Measurements from ENCODE around the gene SLC6A6. TPM values are rescaled to one million over a fixed set of nuclear protein-coding genes. Genes with fewer than 3 reads are reported as not detected.

Gene SLC6A6
- total and polyA plus RNA-seq, 4 donors, result 14.3 to 19.7 (median 16.9) TPM

DNA sequence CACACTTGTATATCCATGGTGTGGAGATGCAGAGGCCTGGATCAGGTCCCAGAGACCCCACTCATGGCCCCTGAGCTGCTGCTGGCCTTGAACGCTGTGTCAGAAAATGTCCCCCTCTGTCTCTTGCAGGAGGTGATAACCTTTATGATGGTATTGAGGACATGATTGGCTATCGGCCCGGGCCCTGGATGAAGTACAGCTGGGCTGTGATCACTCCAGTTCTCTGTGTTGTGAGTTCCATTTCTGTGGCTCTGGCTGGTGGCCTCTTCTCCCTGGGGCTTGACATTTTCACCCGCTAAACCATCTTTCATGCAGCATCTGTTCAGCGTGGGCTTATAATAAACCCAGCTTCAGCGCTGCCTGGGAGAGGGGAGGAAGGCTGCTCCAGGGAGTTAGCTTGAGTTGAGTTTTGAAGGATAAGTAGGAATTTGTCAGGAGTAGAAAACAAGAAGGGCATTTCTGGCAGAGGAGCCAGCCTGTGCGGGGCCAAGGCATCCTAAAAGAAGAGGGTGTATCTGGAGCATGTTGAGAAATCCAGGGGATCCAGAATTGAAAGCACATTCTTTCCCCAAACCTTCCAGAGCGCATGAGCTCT lies 76.6 kb downstream of the SLC6A6 start:
- no peaks in the 10 kb centered on the region for H3K27me3 ChIP-seq (ENCODE audit: control insufficient read depth, insufficient read depth, low read length)
- H3K36me3 ChIP-seq (ENCODE audit: control insufficient read depth, insufficient read depth, low read length), result peaks cover 63% of the 10 kb centered on the region
- no peak overlapping the region for H3K4me3 ChIP-seq (ENCODE audit: low read depth, low read length)
- 97% methylated on average over 5 of the region's 8 CpGs for WGBS (ENCODE audit: insufficient coverage)
- H3K9me3 ChIP-seq (ENCODE audit: control insufficient read depth, insufficient read depth, low read length), result no peaks in the 10 kb centered on the region
- no peak overlapping the region for H3K27ac ChIP-seq (ENCODE audit: low read depth, low read length)
- H3K4me1 ChIP-seq (ENCODE audit: control insufficient read depth, insufficient read depth, low read length), result peaks cover 13% of the 10 kb centered on the region
- DNase-seq (ENCODE audit: low read depth in 4 of 6, low spot score in 6 of 6), result no peak

DNA sequence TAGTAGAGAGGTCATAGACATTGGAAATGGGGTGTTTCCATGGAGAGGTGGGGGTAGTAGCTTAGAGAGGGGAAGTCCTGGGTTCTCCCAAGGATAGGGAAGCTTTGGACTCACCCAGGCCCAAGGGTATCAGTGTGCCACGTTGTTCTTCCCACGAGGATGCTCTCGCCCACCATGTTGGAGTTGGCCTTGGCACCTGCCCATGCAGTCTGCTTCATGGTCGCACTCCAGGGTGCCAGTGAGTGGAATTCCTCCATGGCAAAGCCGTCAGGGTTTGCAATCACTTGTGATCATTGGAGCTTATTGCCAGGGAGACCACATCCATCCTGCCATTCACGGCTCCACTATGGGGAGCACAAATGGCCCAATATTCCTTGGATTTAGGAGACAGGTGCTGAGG lies 77.2 kb downstream of the SLC6A6 start:
- peaks cover 62% of the 10 kb centered on the region for H3K36me3 ChIP-seq (ENCODE audit: control insufficient read depth, insufficient read depth, low read length)
- no peak for DNase-seq (ENCODE audit: low read depth in 4 of 6, low spot score in 6 of 6)
- no peak overlapping the region for H3K4me3 ChIP-seq (ENCODE audit: low read depth, low read length)
- H3K27me3 ChIP-seq (ENCODE audit: control insufficient read depth, insufficient read depth, low read length), result no peaks in the 10 kb centered on the region
- peaks cover 13% of the 10 kb centered on the region for H3K4me1 ChIP-seq (ENCODE audit: control insufficient read depth, insufficient read depth, low read length)
- 85% methylated on average over 6 of the region's 6 CpGs for WGBS (ENCODE audit: insufficient coverage)
- H3K27ac ChIP-seq (ENCODE audit: low read depth, low read length), result no peak overlapping the region
- no peaks in the 10 kb centered on the region for H3K9me3 ChIP-seq (ENCODE audit: control insufficient read depth, insufficient read depth, low read length)

DNA sequence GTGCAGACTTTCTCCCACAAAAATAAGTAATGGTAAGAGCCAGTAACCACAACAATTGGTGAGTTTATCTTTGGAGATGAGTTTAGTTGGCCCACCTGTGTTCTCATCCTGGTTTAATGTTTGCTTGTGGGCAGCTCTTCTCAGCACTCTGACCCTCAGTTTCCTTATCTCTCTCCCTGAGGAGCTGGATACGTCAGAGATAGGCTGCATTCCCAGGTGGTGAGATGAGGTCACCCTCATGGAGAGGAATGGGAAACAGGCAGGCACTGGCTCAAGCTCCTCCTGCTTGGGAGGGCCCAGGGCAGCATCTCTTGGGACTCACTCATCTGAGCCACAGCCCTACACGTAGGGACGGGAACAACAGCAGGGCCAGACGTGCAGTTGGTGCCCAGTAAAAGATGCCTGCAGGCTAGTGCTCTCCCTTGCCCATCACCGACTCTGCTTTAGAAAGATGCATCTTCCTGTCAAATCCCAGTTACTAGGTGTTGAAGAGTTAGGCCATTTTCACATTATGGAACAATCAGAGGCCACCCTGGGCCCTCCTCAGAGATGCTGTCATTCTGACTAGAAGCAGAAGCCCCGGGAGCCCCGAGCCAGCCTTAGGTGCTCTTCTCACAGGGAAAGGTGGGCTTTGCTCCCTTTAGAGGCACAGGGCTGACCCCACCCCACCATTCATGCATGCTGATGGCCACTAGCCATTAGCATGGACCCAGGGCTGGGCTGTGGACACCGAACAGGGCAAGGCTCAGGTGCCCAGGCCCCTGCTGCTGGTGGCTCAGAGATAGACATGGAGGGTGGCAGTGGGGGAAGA lies 78.0 kb downstream of the SLC6A6 start:
- peaks cover 62% of the 10 kb centered on the region for H3K36me3 ChIP-seq (ENCODE audit: control insufficient read depth, insufficient read depth, low read length)
- no peak overlapping the region for H3K27ac ChIP-seq (ENCODE audit: low read depth, low read length)
- no peaks in the 10 kb centered on the region for H3K27me3 ChIP-seq (ENCODE audit: control insufficient read depth, insufficient read depth, low read length)
- H3K9me3 ChIP-seq (ENCODE audit: control insufficient read depth, insufficient read depth, low read length), result no peaks in the 10 kb centered on the region
- H3K4me3 ChIP-seq (ENCODE audit: low read depth, low read length), result no peak overlapping the region
- H3K4me1 ChIP-seq (ENCODE audit: control insufficient read depth, insufficient read depth, low read length), result peaks cover 13% of the 10 kb centered on the region
- DNase-seq (ENCODE audit: low read depth in 4 of 6, low spot score in 6 of 6), result no peak
- WGBS (ENCODE audit: insufficient coverage), result 85% methylated on average over 8 of the region's 8 CpGs

DNA sequence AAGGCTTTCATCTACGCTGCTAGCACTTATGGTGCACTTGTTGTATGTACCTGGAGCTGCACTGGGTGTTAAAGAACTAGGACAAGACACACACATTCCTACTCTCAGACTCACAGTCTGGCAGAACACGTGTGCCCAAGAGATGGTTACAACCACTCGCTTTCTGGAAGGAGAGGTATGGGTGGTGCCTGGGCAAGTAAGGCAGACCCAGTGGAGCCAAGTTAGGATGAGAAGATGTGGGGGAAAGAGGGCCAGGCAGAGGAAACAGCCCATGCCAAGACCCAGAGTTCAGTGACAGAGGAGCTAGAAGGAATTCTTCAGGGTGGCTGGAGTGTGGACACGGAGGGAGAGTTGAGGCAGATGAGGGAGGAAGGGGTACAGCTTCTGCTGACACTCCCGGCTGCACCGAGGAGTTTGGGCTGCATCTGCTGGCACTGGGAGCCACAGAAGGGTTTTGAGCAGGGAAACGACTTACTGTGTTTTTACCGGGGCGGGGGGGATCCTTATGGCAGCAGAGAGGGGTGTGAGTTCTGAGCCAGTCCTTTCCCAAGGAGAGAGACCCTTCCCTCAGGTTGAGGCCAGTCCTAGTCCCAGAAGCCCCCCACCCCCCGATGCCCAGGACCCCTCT lies 78.7 kb downstream of the SLC6A6 start:
- H3K4me3 ChIP-seq (ENCODE audit: low read depth, low read length), result no peak overlapping the region
- peaks cover 68% of the 10 kb centered on the region for H3K36me3 ChIP-seq (ENCODE audit: control insufficient read depth, insufficient read depth, low read length)
- H3K9me3 ChIP-seq (ENCODE audit: control insufficient read depth, insufficient read depth, low read length), result no peaks in the 10 kb centered on the region
- DNase-seq (ENCODE audit: low read depth in 4 of 6, low spot score in 6 of 6), result no peak
- no peak overlapping the region for H3K27ac ChIP-seq (ENCODE audit: low read depth, low read length)
- H3K27me3 ChIP-seq (ENCODE audit: control insufficient read depth, insufficient read depth, low read length), result no peaks in the 10 kb centered on the region
- 94% methylated on average over 7 of the region's 10 CpGs for WGBS (ENCODE audit: insufficient coverage)
- peaks cover 13% of the 10 kb centered on the region for H3K4me1 ChIP-seq (ENCODE audit: control insufficient read depth, insufficient read depth, low read length)

DNA sequence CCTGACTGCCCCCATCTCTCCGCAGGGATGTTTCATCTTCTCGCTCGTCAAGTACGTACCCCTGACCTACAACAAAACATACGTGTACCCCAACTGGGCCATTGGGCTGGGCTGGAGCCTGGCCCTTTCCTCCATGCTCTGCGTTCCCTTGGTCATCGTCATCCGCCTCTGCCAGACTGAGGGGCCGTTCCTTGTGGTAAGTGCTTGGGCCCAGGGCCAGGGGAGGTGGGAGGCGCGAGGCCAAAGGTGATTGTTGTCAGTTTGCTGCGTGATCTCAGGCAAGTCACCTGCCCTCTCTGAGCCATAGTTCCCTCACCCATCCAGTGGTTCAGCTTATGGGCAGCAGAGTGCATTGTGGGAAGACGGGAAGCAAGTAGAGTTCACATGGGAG lies 79.2 kb downstream of the SLC6A6 start:
- no peak overlapping the region for H3K4me3 ChIP-seq (ENCODE audit: low read depth, low read length)
- DNase-seq (ENCODE audit: low read depth in 4 of 6, low spot score in 6 of 6), result no peak
- H3K27me3 ChIP-seq (ENCODE audit: control insufficient read depth, insufficient read depth, low read length), result no peaks in the 10 kb centered on the region
- WGBS (ENCODE audit: insufficient coverage), result 94% methylated on average over 10 of the region's 13 CpGs
- H3K36me3 ChIP-seq (ENCODE audit: control insufficient read depth, insufficient read depth, low read length), result peaks cover 67% of the 10 kb centered on the region
- H3K4me1 ChIP-seq (ENCODE audit: control insufficient read depth, insufficient read depth, low read length), result peaks cover 13% of the 10 kb centered on the region
- H3K27ac ChIP-seq (ENCODE audit: low read depth, low read length), result no peak overlapping the region
- H3K9me3 ChIP-seq (ENCODE audit: control insufficient read depth, insufficient read depth, low read length), result no peaks in the 10 kb centered on the region

DNA sequence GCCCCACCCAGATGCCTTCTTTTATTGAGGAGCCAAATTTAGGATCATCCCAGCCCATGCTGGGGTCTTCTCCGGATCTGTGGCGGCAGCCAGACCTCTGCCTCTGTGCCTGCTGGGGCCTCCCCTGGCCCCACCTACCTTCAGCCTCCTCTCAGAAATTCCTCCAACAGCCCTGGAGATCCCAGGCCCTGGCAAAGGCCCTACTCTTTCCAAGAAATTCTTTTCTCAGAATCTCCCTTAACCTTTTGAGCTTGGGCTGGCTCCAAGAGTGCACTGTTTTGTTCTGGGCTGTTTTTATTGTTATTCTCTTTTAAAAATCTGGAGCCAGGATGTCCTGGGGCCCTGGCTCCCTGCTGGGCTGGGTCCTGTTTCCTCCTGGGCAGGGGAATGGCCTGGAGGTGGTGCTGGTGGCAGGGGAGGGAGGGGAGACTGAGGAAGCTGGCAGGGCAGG lies 79.9 kb downstream of the SLC6A6 start:
- Histone ChIP-seq H3K4me3 (ENCODE audit: low read depth, low read length) (no peak overlapping the region), H3K36me3 (ENCODE audit: control insufficient read depth, insufficient read depth, low read length) (peaks cover 65% of the 10 kb centered on the region), H3K27me3 (ENCODE audit: control insufficient read depth, insufficient read depth, low read length) (no peaks in the 10 kb centered on the region), H3K4me1 (ENCODE audit: control insufficient read depth, insufficient read depth, low read length) (peaks cover 13% of the 10 kb centered on the region), H3K27ac (ENCODE audit: low read depth, low read length) (no peak overlapping the region), H3K9me3 (ENCODE audit: control insufficient read depth, insufficient read depth, low read length) (no peaks in the 10 kb centered on the region)
- DNase-seq (ENCODE audit: low read depth in 4 of 6, low spot score in 6 of 6), result peak in 1 of 6 donors; percentile 69
- 34% methylated on average over 2 of the region's 2 CpGs for WGBS (ENCODE audit: insufficient coverage)

DNA sequence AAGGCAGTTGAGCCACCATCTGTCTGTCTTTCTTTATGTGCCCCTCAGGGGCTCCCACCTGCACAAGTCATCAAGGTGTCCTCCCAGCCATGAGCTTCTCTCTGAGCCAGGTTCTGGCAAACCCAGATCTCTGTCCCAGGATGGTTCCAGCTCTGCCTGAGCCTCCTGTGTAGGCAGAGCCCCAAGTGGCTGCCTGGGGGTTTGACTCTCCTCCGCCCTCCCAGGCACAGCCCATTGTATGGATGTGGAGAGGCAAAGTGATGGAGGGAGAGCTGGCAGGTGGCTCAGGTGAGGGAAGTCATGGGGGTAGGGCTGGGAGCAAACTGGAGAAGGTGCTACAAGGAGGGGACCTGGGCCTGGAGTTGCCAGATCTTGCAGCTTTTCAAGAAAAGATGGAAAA lies 80.9 kb downstream of the SLC6A6 start:
- Histone ChIP-seq H3K36me3 (ENCODE audit: control insufficient read depth, insufficient read depth, low read length) (peaks cover 66% of the 10 kb centered on the region), H3K4me3 (ENCODE audit: low read depth, low read length) (no peak overlapping the region), H3K27me3 (ENCODE audit: control insufficient read depth, insufficient read depth, low read length) (no peaks in the 10 kb centered on the region), H3K9me3 (ENCODE audit: control insufficient read depth, insufficient read depth, low read length) (no peaks in the 10 kb centered on the region), H3K27ac (ENCODE audit: low read depth, low read length) (no peak overlapping the region), H3K4me1 (ENCODE audit: control insufficient read depth, insufficient read depth, low read length) (peaks cover 18% of the 10 kb centered on the region)
- 100% methylated on average over 1 of the region's 1 CpG for WGBS (ENCODE audit: insufficient coverage)
- DNase-seq (ENCODE audit: low read depth in 4 of 6, low spot score in 6 of 6), result no peak

DNA sequence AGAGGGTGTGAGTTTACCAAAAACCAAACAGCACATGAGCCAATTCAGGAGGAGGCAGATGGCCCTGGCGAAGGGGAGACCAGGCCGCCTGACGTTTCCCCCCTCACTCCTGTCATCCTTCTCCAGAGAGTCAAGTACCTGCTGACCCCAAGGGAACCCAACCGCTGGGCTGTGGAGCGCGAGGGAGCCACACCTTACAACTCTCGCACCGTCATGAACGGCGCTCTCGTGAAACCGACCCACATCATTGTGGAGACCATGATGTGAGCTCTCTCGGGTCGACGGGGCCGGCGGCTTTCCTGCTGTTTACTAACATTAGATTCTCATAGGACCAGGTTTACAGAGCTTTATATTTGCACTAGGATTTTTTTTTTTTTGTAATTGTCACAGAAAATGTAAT lies 82.3 kb downstream of the SLC6A6 start:
- Histone ChIP-seq H3K9me3 (ENCODE audit: control insufficient read depth, insufficient read depth, low read length) (no peaks in the 10 kb centered on the region), H3K4me3 (ENCODE audit: low read depth, low read length) (no peak overlapping the region), H3K27me3 (ENCODE audit: control insufficient read depth, insufficient read depth, low read length) (no peaks in the 10 kb centered on the region), H3K4me1 (ENCODE audit: control insufficient read depth, insufficient read depth, low read length) (peaks cover 21% of the 10 kb centered on the region), H3K27ac (ENCODE audit: low read depth, low read length) (no peak overlapping the region), H3K36me3 (ENCODE audit: control insufficient read depth, insufficient read depth, low read length) (peaks cover 61% of the 10 kb centered on the region)
- 96% methylated on average over 12 of the region's 17 CpGs for WGBS (ENCODE audit: insufficient coverage)
- no peak for DNase-seq (ENCODE audit: low read depth in 4 of 6, low spot score in 6 of 6)

DNA sequence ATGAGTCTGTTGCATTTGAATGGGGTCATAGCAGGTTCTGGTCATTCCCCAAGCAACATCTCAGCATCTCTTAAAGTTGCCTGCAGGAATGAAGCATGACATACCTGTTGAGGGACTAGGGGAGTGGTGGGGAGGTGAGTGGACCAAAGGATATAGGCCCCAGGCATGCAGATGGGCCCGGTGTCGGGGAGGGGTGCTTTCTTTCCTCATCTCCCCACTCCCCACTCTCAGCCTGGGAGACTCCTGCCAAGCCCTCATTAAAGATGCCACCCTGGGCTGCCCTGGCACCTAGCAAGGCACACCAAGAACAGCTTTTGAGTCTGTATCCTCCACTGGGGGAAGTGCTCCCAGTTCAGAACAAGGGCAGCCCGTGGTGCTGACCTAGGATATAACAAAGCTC lies 83.6 kb downstream of the SLC6A6 start:
- WGBS (ENCODE audit: insufficient coverage), result 82% methylated on average over 2 of the region's 3 CpGs
- peaks cover 21% of the 10 kb centered on the region for H3K4me1 ChIP-seq (ENCODE audit: control insufficient read depth, insufficient read depth, low read length)
- DNase-seq (ENCODE audit: low read depth in 4 of 6, low spot score in 6 of 6), result no peak
- no peak overlapping the region for H3K27ac ChIP-seq (ENCODE audit: low read depth, low read length)
- H3K36me3 ChIP-seq (ENCODE audit: control insufficient read depth, insufficient read depth, low read length), result peaks cover 58% of the 10 kb centered on the region
- H3K9me3 ChIP-seq (ENCODE audit: control insufficient read depth, insufficient read depth, low read length), result no peaks in the 10 kb centered on the region
- H3K27me3 ChIP-seq (ENCODE audit: control insufficient read depth, insufficient read depth, low read length), result no peaks in the 10 kb centered on the region
- H3K4me3 ChIP-seq (ENCODE audit: low read depth, low read length), result no peak overlapping the region
